SU-DHL-6 (cell line): ENCODE measurements around the gene BLOC1S1.

Experiments used
- H2AFZ ChIP-seq: fragments of 200-600 bp; sonication (generic); 2 replicates; pipeline ENCODE4 v1.6.1; 2014; ENCODE audit warnings: low read depth, mild to moderate bottlenecking, moderate library complexity, mixed read lengths, antibody characterized with exemption, low read length; ENCODE audit not compliant: severe bottlenecking
- H3F3A ChIP-seq: fragments of 200-600 bp; shearing (Covaris generic); 2 replicates; pipeline ENCODE4 v1.6.0; 2016; ENCODE audit warnings: antibody characterized with exemption, mild to moderate bottlenecking; ENCODE audit not compliant: insufficient read depth
- H3K27ac ChIP-seq: fragments of 200-600 bp; sonication (generic); 2 replicates; pipeline ENCODE4 v1.5.1; 2016; ENCODE audit warnings: low read depth, mild to moderate bottlenecking, low read length, moderate library complexity, mixed read lengths
- H3K27me3 ChIP-seq: fragments of 200-600 bp; sonication (generic), shearing (Covaris generic); 2 replicates; pipeline ENCODE4 v1.6.0; 2014; ENCODE audit warnings: mild to moderate bottlenecking, low read length
- H3K36me3 ChIP-seq: fragments of 200-600 bp; sonication (generic); 2 replicates; pipeline ENCODE4 v1.6.1; 2014; ENCODE audit warnings: mild to moderate bottlenecking, low read length, mixed read lengths
- H3K4me2 ChIP-seq: fragments of 300-600, 200-600 bp; shearing (Covaris generic), sonication (generic); 2 replicates; pipeline ENCODE4 v1.6.0; 2014; ENCODE audit warnings: low read length, low read depth, mild to moderate bottlenecking; ENCODE audit not compliant: poor library complexity, severe bottlenecking
- H3K4me3 ChIP-seq: fragments of 200-600 bp; sonication (generic); 2 replicates; pipeline ENCODE4 v1.5.1; 2014; ENCODE audit warnings: antibody characterized with exemption, low read length, mild to moderate bottlenecking, mixed read lengths; ENCODE audit not compliant: insufficient read depth, poor library complexity, severe bottlenecking
- H3K79me2 ChIP-seq: fragments of 200-600 bp; sonication (generic); 2 replicates; pipeline ENCODE4 v1.6.1; 2014; ENCODE audit warnings: mild to moderate bottlenecking, low read length, moderate library complexity; ENCODE audit not compliant: insufficient read depth
- H3K9ac ChIP-seq: fragments of 200-600 bp; sonication (generic); 2 replicates; pipeline ENCODE4 v1.7.0; 2014; ENCODE audit warnings: mild to moderate bottlenecking, low read length
- H3K9me2 ChIP-seq: fragments of 200-600 bp; sonication (generic); replicated peaks from 2 replicates; pipeline ENCODE4 v1.6.1; 2014; ENCODE audit warnings: low read length; ENCODE audit not compliant: insufficient read depth
- H3K9me3 ChIP-seq: fragments of 200-600 bp; sonication (generic); 2 replicates; pipeline ENCODE4 v1.6.1; 2014; ENCODE audit warnings: low read length, mixed read lengths; ENCODE audit not compliant: insufficient read depth
- H4K20me1 ChIP-seq: fragments of 200-600 bp; sonication (generic); 2 replicates; pipeline ENCODE4 v1.6.1; 2014; ENCODE audit warnings: low read depth, mild to moderate bottlenecking, antibody characterized with exemption, low read length, moderate library complexity, mixed read lengths
- CTCF ChIP-seq: fragments of 200-600 bp; sonication (generic); IDR thresholded peaks from one replicate; pipeline ENCODE4 v1.5.1; 2017; ENCODE audit warnings: antibody characterized with exemption, mild to moderate bottlenecking, low read length, moderate library complexity; ENCODE audit not compliant: insufficient read depth, poor library complexity, severe bottlenecking
- EZH2phosphoT487 ChIP-seq: fragments of 200-600 bp; sonication (generic), shearing (Covaris generic); conservative IDR thresholded peaks from 2 replicates; pipeline ENCODE4 v1.6.1; 2018; ENCODE audit warnings: mild to moderate bottlenecking, antibody characterized with exemption, low read length, moderate library complexity, mixed read lengths

Gene BLOC1S1

GRCh38 chr12:55721601-55722213 lies 5.9 kb downstream of the BLOC1S1 start:
- no peak overlapping the region for H3K4me2 ChIP-seq

GRCh38 chr12:55722948-55723347 lies 7.1 kb downstream of the BLOC1S1 start:
- H3K4me3 ChIP-seq: no peak overlapping the region
- H3K36me3 ChIP-seq: no peaks in the 10 kb centered on the region
- no peak overlapping the region for H3K9ac ChIP-seq
- H4K20me1 ChIP-seq: no peaks in the 10 kb centered on the region
- peaks cover 14% of the 10 kb centered on the region for H3F3A ChIP-seq
- H3K9me2 ChIP-seq: no peaks in the 10 kb centered on the region
- H3K4me2 ChIP-seq: no peak overlapping the region
- H3K27me3 ChIP-seq: no peaks in the 10 kb centered on the region
- 0 out of 2 replicates have a peak, but pooled peaks cover under 1% of the 10 kb centered on the region for H3K79me2 ChIP-seq
- no peak overlapping the region for H3K27ac ChIP-seq
- H3K9me3 ChIP-seq: no peaks in the 10 kb centered on the region
- TF ChIP-seq CTCF: no peak
- no peak for TF ChIP-seq EZH2phosphoT487
- no peak overlapping the region for H2AFZ ChIP-seq

More at GRCh38 chr12:55721601-55722213, 5.9 kb downstream of the BLOC1S1 start:
- no peak overlapping the region for H2AFZ ChIP-seq
- no peaks in the 10 kb centered on the region for H3K79me2 ChIP-seq
- no peaks in the 10 kb centered on the region for H3K27me3 ChIP-seq
- H3K4me3 ChIP-seq: no peak overlapping the region
- no peaks in the 10 kb centered on the region for H3K9me2 ChIP-seq
- H3K36me3 ChIP-seq: no peaks in the 10 kb centered on the region
- H3F3A ChIP-seq: peaks cover 10% of the 10 kb centered on the region
- H3K9me3 ChIP-seq: no peaks in the 10 kb centered on the region
- TF ChIP-seq EZH2phosphoT487: no peak
- no peak for TF ChIP-seq CTCF
- no peaks in the 10 kb centered on the region for H4K20me1 ChIP-seq
- no peak overlapping the region for H3K9ac ChIP-seq
- H3K27ac ChIP-seq: no peak overlapping the region

GRCh38 chr12:55723516-55724225 lies 7.8 kb downstream of the BLOC1S1 start:
- Histone ChIP-seq H3K9me3 (no peaks in the 10 kb centered on the region), H3F3A (peaks cover 14% of the 10 kb centered on the region), H4K20me1 (no peaks in the 10 kb centered on the region), H3K9ac (no peak overlapping the region), H2AFZ (no peak overlapping the region), H3K9me2 (no peaks in the 10 kb centered on the region), H3K27me3 (no peaks in the 10 kb centered on the region), H3K36me3 (no peaks in the 10 kb centered on the region), H3K27ac (no peak overlapping the region), H3K79me2 (0 out of 2 replicates have a peak, but pooled peaks cover 6% of the 10 kb centered on the region), H3K4me3 (no peak overlapping the region), H3K4me2 (no peak overlapping the region)
- TF ChIP-seq EZH2phosphoT487 (no peak), CTCF (no peak)
